ENCODE measurements around the gene PLXNB3.

DNA sequence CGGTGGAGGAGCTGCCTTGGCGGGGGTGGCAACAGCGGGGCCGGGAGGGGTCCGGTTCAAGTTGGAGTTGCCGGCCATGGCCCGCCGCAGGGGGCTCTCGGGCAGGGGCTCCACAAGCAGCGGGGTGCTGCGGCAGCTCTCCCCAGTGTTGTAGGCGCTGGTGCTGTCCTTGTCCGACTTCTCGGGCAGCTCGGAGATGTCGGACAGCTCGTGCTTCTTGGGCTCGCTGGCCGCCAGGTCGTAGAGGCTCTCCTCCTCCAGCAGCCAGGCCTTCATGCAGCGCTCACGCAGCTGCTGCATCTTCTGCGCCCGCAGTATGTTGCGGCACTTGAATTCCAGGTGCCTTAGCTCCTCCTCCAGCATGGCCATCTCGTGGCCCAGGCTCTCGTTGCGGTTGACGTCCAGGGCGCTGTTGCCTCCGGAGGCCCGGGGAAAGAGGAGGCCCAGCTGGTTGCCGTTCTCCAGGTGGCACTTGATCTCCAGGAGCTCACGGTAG lies 40.1 kb downstream of the PLXNB3 start:
- TF ChIP-seq, protein P1, sequence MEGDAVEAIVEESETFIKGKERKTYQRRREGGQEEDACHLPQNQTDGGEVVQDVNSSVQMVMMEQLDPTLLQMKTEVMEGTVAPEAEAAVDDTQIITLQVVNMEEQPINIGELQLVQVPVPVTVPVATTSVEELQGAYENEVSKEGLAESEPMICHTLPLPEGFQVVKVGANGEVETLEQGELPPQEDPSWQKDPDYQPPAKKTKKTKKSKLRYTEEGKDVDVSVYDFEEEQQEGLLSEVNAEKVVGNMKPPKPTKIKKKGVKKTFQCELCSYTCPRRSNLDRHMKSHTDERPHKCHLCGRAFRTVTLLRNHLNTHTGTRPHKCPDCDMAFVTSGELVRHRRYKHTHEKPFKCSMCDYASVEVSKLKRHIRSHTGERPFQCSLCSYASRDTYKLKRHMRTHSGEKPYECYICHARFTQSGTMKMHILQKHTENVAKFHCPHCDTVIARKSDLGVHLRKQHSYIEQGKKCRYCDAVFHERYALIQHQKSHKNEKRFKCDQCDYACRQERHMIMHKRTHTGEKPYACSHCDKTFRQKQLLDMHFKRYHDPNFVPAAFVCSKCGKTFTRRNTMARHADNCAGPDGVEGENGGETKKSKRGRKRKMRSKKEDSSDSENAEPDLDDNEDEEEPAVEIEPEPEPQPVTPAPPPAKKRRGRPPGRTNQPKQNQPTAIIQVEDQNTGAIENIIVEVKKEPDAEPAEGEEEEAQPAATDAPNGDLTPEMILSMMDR (IDR thresholded peaks at IDR 0.05) = no peak
- TF ChIP-seq POLR2A (IDR thresholded peaks at IDR 0.05) = no peak
